H1 (cell line): ENCODE data around the gene MAN1C1. TPM values are rescaled to one million over a fixed set of nuclear protein-coding genes. Genes with fewer than 3 reads are reported as not detected.
A peak's percentile ranks its signal among the peaks of the same experiment; 100 is the strongest.

Experiments used
- CTCF ChIA-PET: fragments of 300-600 bp; sonication (Branson Sonifier 250); formaldehyde crosslinking; loops from one replicate; lab custom pipeline; 2021; ENCODE audit not compliant: partially characterized antibody; lab: Charles Lee
- POLR2A ChIA-PET: fragments of 300-600 bp; sonication (Branson Sonifier 250); formaldehyde crosslinking; loops from one replicate; lab custom pipeline; 2021; ENCODE audit warnings: inconsistent platforms; ENCODE audit not compliant: partially characterized antibody; lab: Charles Lee
- DNase-seq, 2 experiments: peaks; one replicate each; pipeline versions ENCODE4 v3.0.0 to v3.0.0-alpha.2; 2010 to 2022; ENCODE audit warnings: low spot score in 2 of 2, low read depth in 1 of 2, mixed read lengths in 1 of 2
- FAIRE-seq: peaks from 2 replicates; lab custom pipeline; 2011; peaks lifted over from hg19 to GRCh38; lab: Jason Lieb, UNC
- H2AFZ ChIP-seq: 2 replicates; pipeline ENCODE4 v1.8.1; 2012; ENCODE audit warnings: low read length, inconsistent platforms
- H2AK5ac ChIP-seq: 2 replicates; pipeline ENCODE4 v1.6.1; 2013; ENCODE audit warnings: low read depth, low read length
- H2BK120ac ChIP-seq: replicated peaks from 2 replicates; pipeline ENCODE3; 2013; ENCODE audit warnings: low read depth, low read length, inconsistent platforms
- H2BK12ac ChIP-seq: 2 replicates; pipeline ENCODE4 v1.6.1; 2013; ENCODE audit warnings: low read depth, low read length
- H2BK15ac ChIP-seq: 2 replicates; pipeline ENCODE4 v1.6.1; 2013; ENCODE audit warnings: low read length
- H2BK20ac ChIP-seq: 2 replicates; pipeline ENCODE4 v1.6.1; 2013; ENCODE audit warnings: low read length
- H2BK5ac ChIP-seq: 2 replicates; pipeline ENCODE4 v1.6.1; 2013; ENCODE audit warnings: low read depth, low read length
- H3K14ac ChIP-seq: 2 replicates; pipeline ENCODE4 v1.6.1; 2013; ENCODE audit warnings: inconsistent platforms; ENCODE audit not compliant: insufficient read length
- H3K18ac ChIP-seq: 2 replicates; pipeline ENCODE4 v1.6.1; 2013; ENCODE audit warnings: low read length; ENCODE audit errors: extremely low read depth
- H3K23ac ChIP-seq: 2 replicates; pipeline ENCODE4 v1.6.1; 2013; ENCODE audit warnings: inconsistent platforms; ENCODE audit not compliant: insufficient read length
- H3K23me2 ChIP-seq: 2 replicates; pipeline ENCODE4 v1.6.1; 2013; ENCODE audit warnings: low read depth, low read length
- H3K27ac ChIP-seq: 2 replicates; pipeline ENCODE4 v1.6.1; 2011; ENCODE audit warnings: low read depth, low read length, inconsistent platforms
- H3K27me3 ChIP-seq, 4 experiments: replicated peaks in 1 of 4; 1 replicate in 1 of 4; 2 replicates in 3 of 4; pipeline versions ENCODE4 v1.6.1 to v1.8.1; 2011 to 2013; ENCODE audit warnings: low read length in 3 of 4, mild to moderate bottlenecking in 3 of 4, inconsistent platforms in 2 of 4, mixed read lengths in 2 of 4, moderate library complexity in 1 of 4; ENCODE audit not compliant: control insufficient read depth in 3 of 4, insufficient read depth in 3 of 4; ENCODE audit errors: extremely low read depth in 1 of 4
- H3K36me3 ChIP-seq, 4 experiments: 2 replicates each; pipeline versions ENCODE4 v1.6.1 to v1.8.1; 2011 to 2013; ENCODE audit warnings: mild to moderate bottlenecking in 4 of 4, low read length in 3 of 4, moderate library complexity in 2 of 4, control low read depth in 1 of 4, inconsistent platforms in 1 of 4; ENCODE audit not compliant: insufficient read depth in 4 of 4, control insufficient read depth in 2 of 4
- H3K4ac ChIP-seq: replicated peaks from 2 replicates; pipeline ENCODE3; 2013; ENCODE audit warnings: low read length, low read depth, mixed read lengths, inconsistent platforms; ENCODE audit not compliant: insufficient read length
- H3K4me1 ChIP-seq, 4 experiments: replicated peaks in 1 of 4; 1 replicate in 1 of 4; 2 replicates in 3 of 4; pipeline versions ENCODE4 v1.6.1 to v1.8.1; 2011 to 2013; ENCODE audit warnings: low read length in 3 of 4, inconsistent platforms in 2 of 4, mixed read lengths in 1 of 4; ENCODE audit not compliant: insufficient read depth in 4 of 4, control insufficient read depth in 3 of 4
- H3K4me2 ChIP-seq, 2 experiments: 2 replicates each; pipeline versions ENCODE4 v1.6.1 to v1.8.1; 2011 to 2013; ENCODE audit warnings: low read depth in 2 of 2, low read length in 2 of 2, control low read depth in 1 of 2, inconsistent platforms in 1 of 2, mild to moderate bottlenecking in 1 of 2; ENCODE audit not compliant: insufficient read depth in 1 of 2
- H3K4me3 ChIP-seq, 4 experiments: fragments of 200-600, 300-600 bp in 1 of 4; sonication (generic), shearing (Covaris generic), sonication (Bioruptor Twin) in 1 of 4; 2 replicates each; pipeline versions ENCODE4 v1.5.1 to v1.8.1; 2011 to 2016; ENCODE audit warnings: low read length in 4 of 4, low read depth in 3 of 4, control low read depth in 2 of 4, inconsistent platforms in 2 of 4, mild to moderate bottlenecking in 2 of 4, mixed read lengths in 1 of 4, moderate library complexity in 1 of 4; ENCODE audit not compliant: insufficient read depth in 2 of 4; ENCODE audit errors: extremely low read depth in 1 of 4
- H3K56ac ChIP-seq: replicated peaks from 2 replicates; pipeline ENCODE3; 2013; ENCODE audit warnings: low read depth, mild to moderate bottlenecking, mixed read lengths, low read length, inconsistent platforms; ENCODE audit not compliant: insufficient read length
- H3K79me1 ChIP-seq: 2 replicates; pipeline ENCODE4 v1.6.1; 2013; ENCODE audit warnings: low read depth, low read length, control low read depth
- H3K79me2 ChIP-seq, 2 experiments: 2 replicates each; pipeline versions ENCODE4 v1.6.1 to v1.8.1; 2012 to 2013; ENCODE audit warnings: low read length in 2 of 2, mild to moderate bottlenecking in 2 of 2, inconsistent platforms in 1 of 2; ENCODE audit not compliant: insufficient read depth in 2 of 2, control insufficient read depth in 1 of 2
- H3K9ac ChIP-seq, 4 experiments: replicated peaks in 1 of 4; 1 replicate in 1 of 4; 2 replicates in 3 of 4; pipeline versions ENCODE4 v1.6.1 to v1.8.1; 2011 to 2013; ENCODE audit warnings: low read depth in 3 of 4, low read length in 3 of 4, control low read depth in 2 of 4, mild to moderate bottlenecking in 2 of 4, moderate library complexity in 2 of 4, inconsistent platforms in 1 of 4; ENCODE audit errors: extremely low read depth in 1 of 4
- H3K9me3 ChIP-seq, 2 experiments: 2 replicates each; pipeline versions ENCODE4 v1.6.1 to v1.8.1; 2012 to 2013; ENCODE audit warnings: mild to moderate bottlenecking in 2 of 2, moderate library complexity in 2 of 2, control low read depth in 1 of 2, inconsistent platforms in 1 of 2, low read depth in 1 of 2, low read length in 1 of 2, mixed read lengths in 1 of 2; ENCODE audit not compliant: insufficient read depth in 2 of 2
- H4K20me1 ChIP-seq, 2 experiments: replicated peaks in 1 of 2; 2 replicates each; pipeline versions ENCODE3 to v1.8.1; 2011 to 2013; ENCODE audit warnings: inconsistent platforms in 2 of 2, low read length in 2 of 2, mild to moderate bottlenecking in 1 of 2; ENCODE audit not compliant: insufficient read depth in 2 of 2, control insufficient read depth in 1 of 2
- H4K5ac ChIP-seq: 2 replicates; pipeline ENCODE4 v1.6.1; 2013; ENCODE audit warnings: low read length, low read depth, mixed read lengths, inconsistent platforms; ENCODE audit not compliant: insufficient read length
- H4K8ac ChIP-seq: 2 replicates; pipeline ENCODE4 v1.8.0; 2013; ENCODE audit warnings: mild to moderate bottlenecking, moderate library complexity, low read length, inconsistent platforms; ENCODE audit not compliant: insufficient read depth; ENCODE audit errors: extremely low read depth
- H4K91ac ChIP-seq: replicated peaks from 2 replicates; pipeline ENCODE3; 2013; ENCODE audit warnings: low read length, mixed read lengths, inconsistent platforms; ENCODE audit not compliant: insufficient read length
- USF2 ChIP-seq: IDR thresholded peaks from 2 replicates; pipeline ENCODE4 v1.6.1; 2011; ENCODE audit warnings: low read length, improper control_type of control experiment
- WGBS, 2 experiments: shearing (Covaris generic) in 1 of 2; methylation state at CpG; one replicate each; pipeline versions ENCODE4 v1.1.6 to v1.1.7; 2013 to 2015; ENCODE audit warnings: low lambda C conversion rate in 2 of 2, mixed read lengths in 2 of 2, inconsistent platforms in 1 of 2, low coverage in 1 of 2, missing lambda C conversion rate in 1 of 2; ENCODE audit not compliant: insufficient replicate concordance in 2 of 2, insufficient coverage in 1 of 2, insufficient read length in 1 of 2; ENCODE audit errors: extremely low coverage in 1 of 2, missing lambda C conversion rate in 1 of 2; 5-methylcytosine and 5-hydroxymethylcytosine counted together
- polyA plus RNA-seq, 7 experiments: library from polyadenylated mRNA; depleted of rRNA in 3 of 7; stranded (reverse) in 5 of 7; unstranded in 2 of 7; fragments of >200 nt in 5 of 7; fragments of 200-250 nt in 2 of 7; gene quantifications; 1 replicate in 5 of 7; 2 replicates in 1 of 7; 4 replicates in 1 of 7; pipeline versions ENCODE4 v1.2.1 to v1.2.3, GENCODE V29; 2011 to 2013; ENCODE audit warnings: missing spikeins in 2 of 7, mixed read lengths in 2 of 7
- total RNA-seq: library from RNA; stranded (reverse); fragmentation: NEBNext Ultra II Directional; extraction: Animal tissue kit (Norgen Biotek cat#: 25700); gene quantifications from 2 replicates; pipeline ENCODE4 v1.2.1, GENCODE V29; 2021
- TF ChIP-seq, protein P1 (sequence below): IDR thresholded peaks from 2 replicates; pipeline ENCODE4 v1.6.1; 2012; ENCODE audit warnings: inconsistent platforms
- TF ChIP-seq, protein P2 (sequence below): IDR thresholded peaks from 2 replicates; pipeline ENCODE4 v1.6.1; 2012; ENCODE audit warnings: inconsistent platforms

MAN1C1 gene
- total and polyA plus RNA-seq, 2 of the 8 experiments (the other 6 are each of a cell fraction or from before 2014, with no cell fraction given): 7.8 to 15.2 TPM

- Histone ChIP-seq H4K8ac (peak overlapping the region; percentile 76), H4K20me1 (peaks cover 0 to 6% of the 10 kb centered on the region in 2 experiments), H3K9me3 (no peaks in the 10 kb centered on the region), H4K91ac (peak overlapping the region; percentile 52), H3K23ac (no peak overlapping the region), H3K79me2 (no peaks in the 10 kb centered on the region), H4K5ac (peak overlapping the region; percentile 89), H3K18ac (peak overlapping the region; percentile 78), H3K4me1 (peaks cover 7 to 14% (median 11%) of the 10 kb centered on the region in 4 experiments; a peak in 6 of 7 replicates), H2BK15ac (no peak overlapping the region), H3K79me1 (no peaks in the 10 kb centered on the region), H3K9ac (peak overlapping the region in 3 of 4 experiments; percentile 41 to 52 (median 48); a peak in 4 of 7 replicates), H3K27me3 (peaks cover 0 to 2% (median under 1%) of the 10 kb centered on the region in 4 experiments; a peak in 3 of 7 replicates), H3K14ac (no peak overlapping the region), H3K27ac (no peak overlapping the region), H3K23me2 (peaks cover 9% of the 10 kb centered on the region; the same call in 1 of the 2 replicates), H3K36me3 (0 out of 8 replicates have a peak, but pooled peaks cover 0 to 4% (median 0%) of the 10 kb centered on the region in 4 experiments), H2BK20ac (no peak overlapping the region), H2AK5ac (no peak overlapping the region), H2BK12ac (0 out of 2 replicates have a peak overlapping the region, but pooled peaks have one; percentile 27), H3K56ac (no peak overlapping the region), H3K4ac (peak overlapping the region; percentile 44), H2BK120ac (peak overlapping the region; percentile 21), H2BK5ac (peak overlapping the region; percentile 55; the same call in 1 of the 2 replicates), H2AFZ (peak overlapping the region; percentile 7; the same call in 1 of the 2 replicates), H3K4me3 (peak overlapping the region; percentile 20 to 61 (median 37); a peak in 5 of 8 replicates), H3K4me2 (peak overlapping the region; percentile 66 to 83)
- no peak for DNase-seq
- WGBS, 2 experiments: 50% methylated on average over 10 of the region's 12 CpGs; no CpG with 5 or more reads in 1 of the 2 experiments
- no peak for FAIRE-seq
- POLR2A ChIA-PET: interaction anchor here (0.8 to 2.0 kb wide), 6 partner anchors 12 to 222 kb away, joined by 3 to 5 read pairs (median 4); no protein-coding TSS in a partner anchor
- CTCF ChIA-PET: interaction anchor here (0.7 to 8.3 kb wide), 14 partner anchors 11 to 280 kb away, joined by 3 to 83 read pairs (median 8); no protein-coding TSS in a partner anchor
- TF ChIP-seq, protein P1, sequence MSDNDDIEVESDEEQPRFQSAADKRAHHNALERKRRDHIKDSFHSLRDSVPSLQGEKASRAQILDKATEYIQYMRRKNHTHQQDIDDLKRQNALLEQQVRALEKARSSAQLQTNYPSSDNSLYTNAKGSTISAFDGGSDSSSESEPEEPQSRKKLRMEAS: peak; percentile 82
- TF ChIP-seq USF2: no peak
- TF ChIP-seq, protein P2, sequence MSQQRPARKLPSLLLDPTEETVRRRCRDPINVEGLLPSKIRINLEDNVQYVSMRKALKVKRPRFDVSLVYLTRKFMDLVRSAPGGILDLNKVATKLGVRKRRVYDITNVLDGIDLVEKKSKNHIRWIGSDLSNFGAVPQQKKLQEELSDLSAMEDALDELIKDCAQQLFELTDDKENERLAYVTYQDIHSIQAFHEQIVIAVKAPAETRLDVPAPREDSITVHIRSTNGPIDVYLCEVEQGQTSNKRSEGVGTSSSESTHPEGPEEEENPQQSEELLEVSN: peak; percentile 88
Measured at GRCh38 chr1:25799352-25799934, 182.9 kb downstream of the MAN1C1 start.
